A204.1 (cell line): ENCODE measurements around the gene ADCY1.
"Not testable (repeated sequence)": the region's sequence is repeated elsewhere in the genome, so short reads cannot be mapped to it uniquely, and the experiment has no call there.

Experiments
- FAIRE-seq: peaks from 2 replicates; lab custom pipeline; 2012; peaks lifted over from hg19 to GRCh38; lab: Jason Lieb, UNC

The ADCY1 gene

DNA sequence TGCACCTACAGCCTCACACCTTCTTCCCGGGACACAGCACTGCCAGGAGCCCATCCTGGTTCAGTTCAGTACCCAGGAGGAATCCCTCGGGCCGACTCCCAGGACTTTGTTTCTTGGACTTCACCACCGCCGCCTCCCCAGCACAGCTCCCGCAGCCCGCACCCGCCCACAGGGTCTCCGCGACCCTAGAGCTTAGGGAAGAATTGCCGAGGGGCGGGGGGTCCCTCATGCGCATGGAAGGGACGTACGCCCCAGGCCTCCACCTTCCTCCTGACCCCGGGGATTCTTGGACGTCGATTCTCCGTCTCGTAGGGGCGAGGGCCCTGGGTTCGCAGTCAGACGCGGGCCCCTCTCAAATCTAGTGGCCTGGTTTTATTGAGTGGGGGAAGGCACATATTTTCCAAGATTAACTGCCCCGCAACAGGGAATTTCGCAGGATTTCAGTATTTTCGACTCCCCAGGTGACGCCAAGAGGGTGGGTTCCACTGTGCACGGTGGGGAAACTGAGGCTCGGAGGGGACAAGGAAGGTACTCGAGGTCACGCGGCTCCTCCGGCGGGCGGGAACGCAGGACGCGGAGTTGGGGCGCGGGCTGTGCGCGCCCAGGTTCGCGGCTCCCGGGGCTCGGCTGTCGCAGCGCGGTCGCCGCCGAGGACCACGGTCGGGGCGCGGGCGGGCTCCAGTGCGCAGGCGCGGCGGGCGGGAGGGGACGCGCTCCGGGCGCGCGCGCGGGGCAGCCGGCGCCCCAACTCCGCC lies at the start of gene ADCY1:
ADCY1 (plus strand) TSS at position 708 of the 755 bp plus-strand sequence. CDS start 176 bp downstream, outside the sequence.
- no peak for FAIRE-seq

DNA sequence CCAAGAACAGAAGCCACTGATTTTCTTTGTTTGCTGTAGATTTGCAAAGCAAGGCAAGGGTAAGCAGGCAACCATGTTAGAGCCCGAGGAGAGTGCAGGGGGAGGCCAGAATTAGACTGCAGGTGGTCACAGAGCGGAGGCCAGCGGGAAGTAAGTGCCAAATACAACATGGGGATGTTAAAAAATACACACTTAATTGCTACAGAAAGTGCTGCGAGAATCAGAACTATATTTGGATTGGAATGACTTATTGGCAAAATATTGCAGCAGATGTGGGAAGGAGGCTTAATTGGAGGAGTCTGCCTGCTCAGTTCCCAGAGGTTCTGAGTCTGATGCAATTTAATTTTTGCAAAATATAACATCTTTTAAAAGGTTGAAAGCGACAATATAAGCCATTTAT lies 49.7 kb upstream of the ADCY1 start:
- no peak for FAIRE-seq

GRCh38 chr7:45525057-45525456 lies 49.1 kb upstream of the ADCY1 start:
- no peak for FAIRE-seq

DNA sequence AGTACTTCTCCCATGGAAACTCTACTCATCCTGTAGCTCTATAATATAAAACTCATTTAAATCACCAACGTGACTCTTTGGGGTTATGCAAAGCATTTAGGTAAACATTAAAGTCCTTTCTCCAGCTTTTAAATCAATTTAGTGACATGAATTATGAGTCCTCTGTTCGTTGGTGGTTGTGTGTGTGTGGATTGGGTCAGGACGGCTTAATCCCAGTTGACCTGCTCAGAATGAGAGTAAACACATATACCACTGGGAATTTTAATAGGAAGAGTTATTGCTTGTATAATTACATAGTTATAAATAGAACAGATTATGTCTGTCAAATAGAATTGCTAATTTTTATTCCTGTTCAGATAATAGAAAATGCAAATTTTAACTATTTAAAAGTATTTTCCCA lies 30.7 kb upstream of the ADCY1 start:
- no peak for FAIRE-seq

GRCh38 chr7:45545105-45545710 lies 29.0 kb upstream of the ADCY1 start:
- not testable (repeated sequence) for FAIRE-seq

GRCh38 chr7:45548917-45549316 lies 25.3 kb upstream of the ADCY1 start:
- not testable (repeated sequence) for FAIRE-seq

GRCh38 chr7:45563401-45563800 lies 10.8 kb upstream of the ADCY1 start:
- FAIRE-seq: no peak

DNA sequence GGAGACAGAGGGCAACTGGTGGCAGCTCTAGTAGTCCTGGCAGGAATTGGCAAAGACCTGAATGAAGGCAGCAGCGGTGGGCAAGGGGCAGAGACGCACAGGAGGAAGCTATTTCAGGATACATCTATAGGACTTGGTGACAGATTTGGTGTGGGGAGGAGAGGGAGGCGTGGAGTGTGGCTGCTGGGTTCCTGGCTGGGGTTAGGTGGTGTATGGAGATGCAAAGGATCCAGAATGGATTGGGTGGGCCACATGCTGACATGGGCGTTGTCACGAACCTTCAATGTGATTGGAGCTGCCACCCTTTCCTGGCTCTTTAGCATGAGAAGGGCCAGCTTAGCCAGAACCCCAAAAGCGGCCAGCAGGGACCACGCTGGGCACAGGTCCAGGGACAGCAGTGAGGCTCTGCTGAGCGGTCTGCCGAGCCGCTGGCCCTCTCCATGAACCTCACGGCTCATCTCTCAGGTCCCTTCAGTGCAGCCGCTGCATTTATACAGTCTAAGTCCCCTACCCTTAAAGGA lies 10.2 kb upstream of the ADCY1 start:
- no peak for FAIRE-seq

- no peak for FAIRE-seq
Measured at GRCh38 chr7:45564485-45564884, 9.7 kb upstream of the ADCY1 start.

DNA sequence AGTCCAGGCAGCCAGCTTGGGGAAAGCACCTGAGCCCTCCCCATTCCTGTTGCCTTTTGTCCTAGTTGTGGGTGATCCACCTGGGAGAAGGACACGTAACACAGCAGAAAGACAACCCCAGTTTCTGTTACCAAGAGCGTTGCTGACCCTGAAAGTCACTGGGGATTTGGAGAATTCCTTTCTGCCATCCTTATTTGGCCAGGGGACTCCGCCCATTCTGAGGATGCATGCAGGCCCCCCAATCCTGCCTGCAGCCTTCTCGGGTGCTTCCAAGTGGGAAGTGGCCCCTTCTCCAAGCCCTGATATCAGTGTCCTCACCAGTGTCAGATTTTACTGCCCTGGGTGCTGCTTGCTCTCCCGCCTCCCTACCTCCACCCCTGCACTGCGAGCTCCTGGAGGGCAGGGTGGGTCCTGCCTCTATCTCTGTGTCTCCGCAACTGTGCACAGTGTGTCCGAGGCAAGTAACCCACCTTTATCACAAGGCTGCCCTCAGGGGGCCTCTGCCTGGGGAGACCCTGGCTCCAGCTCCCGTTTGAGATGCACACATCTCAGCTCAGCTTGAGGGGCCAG lies 9.2 kb upstream of the ADCY1 start:
- FAIRE-seq: no peak

DNA sequence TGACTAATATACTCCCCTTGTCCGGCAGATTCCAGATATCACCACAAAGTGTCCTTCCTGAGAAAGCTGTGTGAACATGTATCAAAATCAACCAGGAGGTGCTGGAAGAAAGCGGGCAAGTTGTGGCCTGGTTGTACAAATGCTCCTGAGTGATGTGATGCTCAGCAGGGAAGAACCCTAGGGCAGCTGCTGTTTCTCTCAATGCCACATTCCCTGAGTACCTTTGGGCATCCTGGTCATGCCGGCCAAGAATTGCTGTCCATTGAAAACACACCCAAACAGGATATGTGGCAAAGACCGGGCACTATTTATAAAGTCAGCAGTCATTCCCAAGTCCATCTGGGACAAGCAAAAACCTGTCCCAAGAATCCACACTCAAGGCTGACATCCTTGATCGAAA lies 7.8 kb upstream of the ADCY1 start:
- no peak for FAIRE-seq

DNA sequence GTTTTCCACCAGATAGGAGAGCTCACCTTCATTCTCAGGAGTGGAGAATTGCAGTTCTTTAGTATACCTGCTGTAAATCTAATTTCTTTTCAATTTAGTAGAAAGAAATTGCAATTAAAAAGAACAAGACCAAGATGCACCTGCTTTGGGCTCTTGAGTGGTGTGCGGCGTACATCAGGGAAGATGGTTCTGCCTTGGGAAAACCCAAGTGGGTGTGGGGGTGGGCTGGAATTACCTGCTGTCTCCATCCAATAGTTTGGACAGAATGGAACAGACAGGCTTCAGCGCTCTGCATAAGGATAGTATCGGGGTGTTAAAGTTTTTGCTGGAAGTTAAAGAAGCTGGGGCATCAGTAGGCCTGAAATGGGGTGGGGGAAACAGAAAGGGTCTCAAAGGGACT lies 7.2 kb upstream of the ADCY1 start:
- FAIRE-seq: no peak

DNA sequence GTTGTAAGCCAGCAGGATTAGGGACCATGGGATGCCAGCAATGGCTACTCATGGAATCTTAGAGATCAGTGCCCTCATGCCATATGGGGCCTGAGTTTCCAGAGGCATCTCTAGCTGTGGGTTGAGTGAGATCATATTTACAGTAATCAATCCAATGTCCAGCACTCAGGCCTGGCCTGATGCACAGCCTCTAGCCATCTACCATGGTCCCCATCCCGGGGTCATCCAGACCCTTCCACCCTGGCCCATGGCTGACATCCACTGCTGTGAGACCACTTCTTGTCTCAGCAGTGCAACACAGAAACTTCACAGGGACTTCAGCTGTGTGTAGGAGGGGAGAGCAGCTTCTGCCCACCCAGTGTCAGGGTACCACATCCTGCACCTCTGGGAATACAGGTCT lies 6.5 kb upstream of the ADCY1 start:
- FAIRE-seq: no peak

DNA sequence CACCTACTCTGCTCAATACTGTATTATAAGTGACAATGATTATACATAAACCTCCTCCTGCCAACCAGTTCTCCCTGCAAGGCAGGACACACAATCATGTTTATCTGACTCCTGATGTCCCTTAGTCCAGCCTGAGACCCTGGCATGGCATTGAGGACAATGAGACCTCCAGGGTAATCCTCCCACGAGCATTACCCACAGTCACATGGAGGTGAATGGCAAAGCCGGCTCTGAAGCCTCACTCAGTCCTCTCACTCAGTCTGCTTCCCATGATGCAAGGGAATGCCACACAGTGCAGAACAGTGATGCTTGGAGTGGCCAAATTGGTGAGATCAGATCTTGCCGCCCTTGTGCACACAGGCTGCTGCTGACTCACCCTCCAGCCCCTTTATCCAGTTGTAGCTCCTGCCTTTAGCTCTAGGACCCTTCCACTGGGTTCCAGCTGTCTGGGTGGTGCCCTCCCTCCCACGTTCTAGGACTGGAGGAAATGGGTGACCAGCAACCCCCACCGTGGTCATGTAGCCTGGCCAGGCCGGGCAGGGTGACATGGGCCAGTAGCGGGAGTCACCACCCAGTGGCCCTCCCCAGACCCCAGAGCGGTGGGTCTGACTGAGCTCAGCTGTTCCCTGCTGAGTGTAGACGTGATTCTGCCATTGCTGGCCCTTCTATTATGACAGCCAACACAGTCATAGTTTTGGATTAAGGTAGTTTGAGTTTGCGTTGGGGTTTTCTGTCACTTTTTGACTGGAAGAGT lies 5.5 kb upstream of the ADCY1 start:
- FAIRE-seq: no peak

- FAIRE-seq: no peak
Measured at GRCh38 chr7:45569290-45569685, 4.9 kb upstream of the ADCY1 start.

- no peak for FAIRE-seq
Measured at GRCh38 chr7:45570797-45571196, 3.4 kb upstream of the ADCY1 start.

GRCh38 chr7:45573204-45573603 lies 964 bp upstream of the ADCY1 start:
- no peak for FAIRE-seq

DNA sequence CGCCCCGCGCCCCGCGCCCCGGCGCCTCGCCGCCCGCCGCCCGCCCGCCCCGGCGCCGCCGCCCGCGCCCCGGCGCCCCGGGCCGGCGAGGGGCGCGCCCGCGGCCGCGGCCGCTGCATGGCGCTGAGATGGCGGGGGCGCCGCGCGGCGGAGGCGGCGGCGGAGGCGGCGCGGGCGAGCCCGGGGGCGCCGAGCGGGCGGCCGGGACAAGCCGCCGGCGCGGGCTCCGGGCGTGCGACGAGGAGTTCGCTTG lies 174 bp downstream of the ADCY1 start:
- FAIRE-seq: no peak

DNA sequence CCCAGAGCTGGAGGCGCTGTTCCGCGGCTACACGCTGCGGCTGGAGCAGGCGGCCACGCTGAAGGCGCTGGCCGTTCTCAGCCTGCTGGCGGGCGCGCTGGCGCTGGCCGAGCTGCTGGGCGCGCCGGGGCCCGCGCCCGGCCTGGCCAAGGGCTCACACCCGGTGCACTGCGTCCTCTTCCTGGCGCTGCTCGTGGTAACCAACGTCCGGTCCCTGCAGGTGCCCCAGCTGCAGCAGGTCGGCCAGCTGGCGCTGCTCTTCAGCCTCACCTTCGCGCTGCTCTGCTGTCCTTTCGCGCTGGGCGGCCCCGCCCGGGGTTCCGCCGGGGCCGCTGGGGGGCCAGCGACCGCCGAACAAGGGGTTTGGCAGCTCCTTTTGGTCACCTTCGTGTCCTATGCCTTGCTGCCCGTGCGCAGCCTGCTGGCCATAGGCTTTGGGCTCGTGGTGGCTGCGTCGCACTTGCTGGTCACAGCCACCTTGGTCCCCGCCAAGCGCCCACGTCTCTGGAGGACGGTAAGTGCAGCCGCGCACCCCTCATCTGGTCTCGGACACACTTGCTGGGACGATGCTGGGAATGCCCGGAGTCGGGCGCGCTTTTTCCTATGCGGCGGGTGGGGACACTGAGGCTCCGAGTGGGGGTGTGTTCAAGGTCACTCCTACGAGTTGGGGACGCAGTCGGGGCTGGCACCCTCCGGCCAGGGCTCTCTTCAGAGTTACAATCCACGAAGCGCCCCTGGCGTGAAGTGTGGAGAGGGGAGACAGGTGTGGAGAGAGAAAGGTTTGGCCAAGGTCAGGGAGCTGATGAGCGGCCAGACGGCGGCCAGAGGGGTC lies 717 bp downstream of the ADCY1 start:
- FAIRE-seq: no peak

DNA sequence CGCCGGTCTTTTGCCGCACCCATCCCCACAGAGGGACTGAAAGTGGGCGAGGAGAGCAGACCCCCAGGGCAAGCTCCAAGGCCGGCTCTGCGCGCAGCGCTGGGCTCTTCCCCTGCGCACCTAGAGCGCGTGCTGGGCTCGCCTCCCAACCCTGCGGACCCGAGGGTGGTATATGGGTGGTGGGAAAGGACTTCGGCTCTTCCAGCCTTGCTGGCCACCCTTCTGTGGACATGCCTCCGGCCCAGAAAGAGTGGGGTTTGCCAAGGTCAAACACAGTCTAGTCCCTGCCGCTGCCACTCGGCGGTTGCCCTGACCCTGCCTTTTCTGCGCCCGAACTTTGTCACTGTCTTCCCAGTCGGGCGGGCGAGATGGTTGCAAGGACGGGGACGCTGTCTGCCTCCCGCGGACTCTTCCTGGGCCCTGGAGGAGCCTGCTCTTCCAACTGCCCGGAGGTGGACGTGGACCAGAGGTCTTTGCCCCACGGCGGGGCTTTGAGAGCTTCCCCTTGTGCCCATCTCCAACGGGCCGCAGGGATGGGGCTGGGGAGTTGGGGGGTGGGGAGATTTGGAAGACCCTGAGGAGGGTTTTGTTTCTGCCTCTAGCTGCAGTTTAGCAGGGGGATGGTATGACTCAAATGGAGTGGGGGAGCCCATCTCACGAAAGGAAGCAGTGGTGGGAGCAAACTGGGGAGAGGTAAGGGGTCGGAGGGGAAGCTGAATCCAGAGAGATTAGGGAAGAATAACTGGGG lies 1.5 kb downstream of the ADCY1 start:
- FAIRE-seq: no peak

GRCh38 chr7:45576249-45576929 lies 2.2 kb downstream of the ADCY1 start:
- FAIRE-seq: no peak
